Measurements from ENCODE around the gene WNT5B. TPM values are rescaled to one million over a fixed set of nuclear protein-coding genes. Genes with fewer than 3 reads are reported as not detected.
A peak's percentile ranks its signal among the peaks of the same experiment; 100 is the strongest.

The WNT5B gene
- total and polyA plus RNA-seq, 9 of the 15 experiments (the other 6 are each of a cell fraction or from before 2014, with no cell fraction given): 0.42 to 16.8 (median 5.4) TPM

GRCh38 chr12:1605129-1606020 is 23.7 kb upstream of the WNT5B start (continued):
- TF ChIP-seq SPI1 (IDR thresholded peaks at IDR 0.05; ENCODE audit: borderline replicate concordance, low read depth, low read length) (no peak), REST (IDR thresholded peaks at IDR 0.05; ENCODE audit: borderline replicate concordance) (peak; percentile 59; the same call in 1 of the 2 replicates), REST (CRISPR knock-in tag; IDR thresholded peaks at IDR 0.05; ENCODE audit: low read depth) (no peak), ZNF395 (CRISPR knock-in tag; IDR thresholded peaks at IDR 0.05) (peak; percentile 12; the same call in 1 of the 2 replicates), TOE1 (IDR thresholded peaks at IDR 0.05; ENCODE audit: borderline replicate concordance) (peak; percentile 78), TOE1 (CRISPR knock-in tag; IDR thresholded peaks at IDR 0.05; ENCODE audit: borderline replicate concordance, low read depth) (no peak), ARHGAP35 (IDR thresholded peaks at IDR 0.05; ENCODE audit: partially characterized antibody) (peak; percentile 82), TAF7 (tag; IDR thresholded peaks at IDR 0.05) (peak; percentile 44; the same call in 1 of the 2 replicates), ZBTB26 (CRISPR knock-in tag; IDR thresholded peaks at IDR 0.05) (peak; percentile 50; the same call in 1 of the 2 replicates), E2F3 (CRISPR knock-in tag; IDR thresholded peaks at IDR 0.05) (no peak), RAD21 (CRISPR knock-in tag; conservative IDR thresholded peaks at IDR 0.05 in 1 of 2, IDR thresholded peaks at IDR 0.05 in 1 of 2) (peak; percentile 66 to 79), ARID2 (IDR thresholded peaks at IDR 0.05) (0 out of 2 replicates have a peak, but pooled peaks have one; percentile 12), GTF2E2 (tag; IDR thresholded peaks at IDR 0.05) (no peak), HMGXB4 (CRISPR knock-in tag; IDR thresholded peaks at IDR 0.05) (no peak)

Measured in K562 (cell line).